Ascending aorta (tissue), 2 donors: ENCODE data around the gene PRKCA. TPM values are rescaled to one million over a fixed set of nuclear protein-coding genes. Genes with fewer than 3 reads are reported as not detected.

ENCODE experiments used
- DNase-seq, 2 donors: peaks; one replicate each; pipeline ENCODE4 v3.0.0-alpha.2; 2019; ENCODE audit warnings: low spot score in 2 of 2
- H3K27ac ChIP-seq, 2 donors: fragments of 200-600 bp; sonication (generic); one replicate each; pipeline ENCODE4 v1.5.1; 2016 to 2017; ENCODE audit warnings: mild to moderate bottlenecking in 1 of 2
- H3K27me3 ChIP-seq: fragments of 200-600 bp; sonication (generic); one replicate; pipeline ENCODE4 v1.5.1; 2017
- H3K36me3 ChIP-seq, 2 donors: fragments of 200-600 bp; sonication (generic); one replicate each; pipeline ENCODE4 v1.5.1; 2016
- H3K4me1 ChIP-seq, 2 donors: fragments of 200-600 bp; sonication (generic); one replicate each; pipeline ENCODE4 v1.5.1; 2016 to 2017; ENCODE audit warnings: mild to moderate bottlenecking in 1 of 2
- H3K4me3 ChIP-seq, 2 donors: fragments of 200-600 bp; sonication (generic); one replicate each; pipeline ENCODE4 v1.5.1; 2016 to 2017; ENCODE audit warnings: mild to moderate bottlenecking in 1 of 2
- H3K9me3 ChIP-seq, 2 donors: fragments of 200-600 bp; sonication (generic); one replicate each; pipeline ENCODE4 v1.5.1; 2016
- CTCF ChIP-seq, 3 experiments: fragments of 200-600 bp in 2 of 3; fragments of 450-650 bp in 1 of 3; sonication (generic) in 2 of 3; IDR thresholded peaks; one replicate each; pipeline ENCODE4 v1.5.1; 2016 to 2019; ENCODE audit warnings: antibody characterized with exemption in 3 of 3, mild to moderate bottlenecking in 1 of 3, moderate library complexity in 1 of 3
- intact Hi-C: fragments of 100-400 bp; cut with DNase I; formaldehyde crosslinking; loops from one replicate; pipeline ENCODE4 v1.15.1; 2023
- total RNA-seq: library from RNA; depleted of rRNA; stranded (reverse); fragments of >200 nt; gene quantifications from one replicate; pipeline ENCODE4 v1.1.0, GENCODE V29; 2016

The PRKCA gene
- total RNA-seq, 1 donor from 2014 or later = 3.2 TPM

DNA sequence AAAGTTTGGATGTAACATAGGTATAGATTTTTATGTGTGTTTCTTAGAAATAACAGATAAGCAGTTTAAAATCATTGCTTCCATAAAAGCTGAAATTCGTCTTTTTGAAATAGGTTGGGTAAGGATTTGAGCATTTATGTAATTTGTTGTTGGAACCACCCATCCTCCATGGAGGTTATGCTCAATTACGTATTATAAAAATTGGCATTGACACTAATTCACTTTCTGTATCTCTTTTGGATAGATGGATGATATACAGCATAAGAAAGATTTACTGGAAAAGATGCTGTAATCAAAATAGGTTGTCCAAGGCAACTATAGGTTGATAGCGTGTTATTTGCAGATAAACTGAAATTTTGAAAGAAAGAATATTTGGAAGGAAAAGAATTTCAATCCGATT, 105.5 kb downstream of the PRKCA start:
- H3K27ac ChIP-seq = no peak overlapping the region
- no peak for TF ChIP-seq CTCF (IDR thresholded peaks at IDR 0.05)

DNA sequence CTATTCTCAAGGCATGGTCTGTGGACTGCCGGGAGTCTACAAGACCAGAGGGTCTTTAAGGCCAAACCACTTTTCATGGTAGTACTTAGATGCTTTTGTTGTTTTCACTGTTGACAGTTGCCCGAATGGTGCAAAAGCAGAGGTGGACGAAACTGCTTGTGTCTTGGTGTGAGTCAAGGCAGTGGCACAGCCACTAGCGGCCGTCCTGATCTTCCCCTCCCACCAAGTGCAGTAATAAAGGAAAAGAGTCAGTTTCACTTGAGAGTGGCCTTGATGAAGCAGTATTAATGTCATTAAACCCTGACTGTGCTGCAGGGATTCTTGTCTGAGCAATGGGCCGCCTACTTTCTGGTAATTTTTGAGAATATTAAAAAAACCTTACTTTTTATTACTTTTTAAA, 109.1 kb downstream of the PRKCA start:
- Histone ChIP-seq H3K36me3 (no peaks in the 10 kb centered on the region), H3K9me3 (no peaks in the 10 kb centered on the region), H3K27me3 (no peaks in the 10 kb centered on the region), H3K4me3 (no peak overlapping the region), H3K27ac (no peak overlapping the region), H3K4me1 (no peaks in the 10 kb centered on the region)
- intact Hi-C loops = no loop called here
- no peak for TF ChIP-seq CTCF (IDR thresholded peaks at IDR 0.05)
- no peak for DNase-seq

More for the DNA sequence above, 105.5 kb downstream of the PRKCA start:
- Histone ChIP-seq H3K4me3 (no peak overlapping the region), H3K36me3 (no peaks in the 10 kb centered on the region), H3K27me3 (no peaks in the 10 kb centered on the region), H3K9me3 (no peaks in the 10 kb centered on the region), H3K4me1 (peaks cover 0 to 3% of the 10 kb centered on the region in 2 donors)
- intact Hi-C loops = no loop called here
- no peak for DNase-seq

DNA sequence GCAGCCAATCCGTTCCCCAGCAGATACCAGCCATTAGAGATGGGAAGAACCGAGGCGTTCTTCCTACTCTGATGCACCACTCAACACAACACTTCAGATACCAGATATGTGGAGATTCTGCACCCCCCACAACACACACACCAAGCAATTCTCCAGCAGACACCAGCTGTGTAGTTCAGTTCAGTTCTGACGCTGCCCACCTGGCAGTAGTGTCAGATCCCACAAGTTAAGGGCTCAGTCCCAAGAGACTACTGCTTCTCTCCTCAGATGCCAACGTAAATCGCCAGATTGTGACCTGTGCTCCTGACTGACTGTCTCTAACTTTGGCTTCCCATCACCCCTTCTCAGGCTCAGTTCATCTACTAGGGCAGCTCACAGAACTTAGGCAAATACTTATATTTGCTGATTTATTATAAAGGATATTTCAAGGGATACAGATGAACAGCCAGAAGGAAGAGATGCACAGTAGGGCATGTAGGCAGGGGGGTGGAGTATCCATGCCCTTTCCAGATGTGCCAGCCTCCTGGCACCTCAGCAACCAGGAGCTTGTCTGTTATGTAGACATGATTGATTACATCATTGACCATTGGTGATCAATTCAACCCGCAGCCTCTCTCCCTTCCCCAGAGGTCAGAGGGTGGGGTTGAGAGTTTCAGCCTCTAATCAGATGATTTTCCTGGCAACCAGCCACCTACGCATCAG, 110.6 kb downstream of the PRKCA start:
- intact Hi-C loops = no loop called here
- no peak overlapping the region for H3K27ac ChIP-seq
- no peak for DNase-seq
- no peaks in the 10 kb centered on the region for H3K4me1 ChIP-seq
- no peak overlapping the region for H3K4me3 ChIP-seq
- no peak for TF ChIP-seq CTCF (IDR thresholded peaks at IDR 0.05)
- no peaks in the 10 kb centered on the region for H3K27me3 ChIP-seq
- no peaks in the 10 kb centered on the region for H3K9me3 ChIP-seq
- H3K36me3 ChIP-seq = no peaks in the 10 kb centered on the region

- Histone ChIP-seq H3K36me3 (no peaks in the 10 kb centered on the region), H3K4me3 (no peak overlapping the region), H3K4me1 (no peaks in the 10 kb centered on the region), H3K27ac (no peak overlapping the region), H3K27me3 (no peaks in the 10 kb centered on the region), H3K9me3 (no peaks in the 10 kb centered on the region)
- DNase-seq = no peak
- intact Hi-C loops = no loop called here
- TF ChIP-seq CTCF (IDR thresholded peaks at IDR 0.05) = no peak
These were observed 111.4 kb downstream of the PRKCA start for GRCh38 chr17:66413559-66414520.

GRCh38 chr17:66414561-66415175, 112.3 kb downstream of the PRKCA start:
- H3K9me3 ChIP-seq = no peaks in the 10 kb centered on the region
- TF ChIP-seq CTCF (IDR thresholded peaks at IDR 0.05) = no peak
- no peak for DNase-seq
- H3K36me3 ChIP-seq = no peaks in the 10 kb centered on the region
- no peaks in the 10 kb centered on the region for H3K4me1 ChIP-seq
- no peak overlapping the region for H3K4me3 ChIP-seq
- H3K27ac ChIP-seq = no peak overlapping the region
- no peaks in the 10 kb centered on the region for H3K27me3 ChIP-seq
- intact Hi-C loops = no loop called here
